Stromal cell of bone marrow (primary cell): Measurements from ENCODE around the gene TMEM25.
"Not testable (repeated sequence)": the region's sequence is repeated elsewhere in the genome, so short reads cannot be mapped to it uniquely, and the experiment has no call there.

Experiments used
- DNase-seq: peaks from one replicate; pipeline ENCODE4 v3.0.0-alpha.2; 2012; ENCODE audit warnings: low read depth

The TMEM25 gene

DNA sequence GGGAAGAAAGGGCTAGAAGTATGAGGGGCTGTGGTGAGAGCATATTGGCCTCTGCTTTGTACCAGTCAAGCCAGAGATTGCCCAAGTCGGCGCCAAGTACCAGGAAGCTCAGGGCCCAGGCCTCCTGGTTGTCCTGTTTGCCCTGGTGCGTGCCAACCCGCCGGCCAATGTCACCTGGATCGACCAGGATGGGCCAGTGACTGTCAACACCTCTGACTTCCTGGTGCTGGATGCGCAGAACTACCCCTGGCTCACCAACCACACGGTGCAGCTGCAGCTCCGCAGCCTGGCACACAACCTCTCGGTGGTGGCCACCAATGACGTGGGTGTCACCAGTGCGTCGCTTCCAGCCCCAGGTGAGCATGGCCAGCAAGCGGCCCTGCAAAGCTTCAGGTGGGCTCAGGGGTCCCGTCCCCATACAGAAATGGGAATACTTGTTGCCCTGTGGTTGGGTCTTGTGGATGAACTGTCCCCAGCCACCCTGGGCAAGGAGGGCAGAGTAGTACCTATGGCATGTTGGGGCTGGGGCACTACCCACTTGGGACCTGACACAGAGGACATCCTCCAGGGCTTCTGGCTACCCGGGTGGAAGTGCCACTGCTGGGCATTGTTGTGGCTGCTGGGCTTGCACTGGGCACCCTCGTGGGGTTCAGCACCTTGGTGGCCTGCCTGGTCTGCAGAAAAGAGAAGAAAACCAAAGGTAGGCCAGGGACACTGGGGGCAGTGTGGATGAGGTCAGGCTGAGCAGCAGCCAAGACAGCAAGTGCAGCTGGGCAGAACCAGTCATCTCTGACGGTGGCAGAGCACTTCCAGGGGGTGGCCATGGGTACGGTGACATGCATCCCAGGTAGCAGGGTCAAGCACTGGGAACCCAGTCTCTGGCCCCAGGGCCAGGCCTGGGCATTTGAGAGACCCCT is 2.1 kb downstream of the TMEM25 start:
- no peak for DNase-seq

DNA sequence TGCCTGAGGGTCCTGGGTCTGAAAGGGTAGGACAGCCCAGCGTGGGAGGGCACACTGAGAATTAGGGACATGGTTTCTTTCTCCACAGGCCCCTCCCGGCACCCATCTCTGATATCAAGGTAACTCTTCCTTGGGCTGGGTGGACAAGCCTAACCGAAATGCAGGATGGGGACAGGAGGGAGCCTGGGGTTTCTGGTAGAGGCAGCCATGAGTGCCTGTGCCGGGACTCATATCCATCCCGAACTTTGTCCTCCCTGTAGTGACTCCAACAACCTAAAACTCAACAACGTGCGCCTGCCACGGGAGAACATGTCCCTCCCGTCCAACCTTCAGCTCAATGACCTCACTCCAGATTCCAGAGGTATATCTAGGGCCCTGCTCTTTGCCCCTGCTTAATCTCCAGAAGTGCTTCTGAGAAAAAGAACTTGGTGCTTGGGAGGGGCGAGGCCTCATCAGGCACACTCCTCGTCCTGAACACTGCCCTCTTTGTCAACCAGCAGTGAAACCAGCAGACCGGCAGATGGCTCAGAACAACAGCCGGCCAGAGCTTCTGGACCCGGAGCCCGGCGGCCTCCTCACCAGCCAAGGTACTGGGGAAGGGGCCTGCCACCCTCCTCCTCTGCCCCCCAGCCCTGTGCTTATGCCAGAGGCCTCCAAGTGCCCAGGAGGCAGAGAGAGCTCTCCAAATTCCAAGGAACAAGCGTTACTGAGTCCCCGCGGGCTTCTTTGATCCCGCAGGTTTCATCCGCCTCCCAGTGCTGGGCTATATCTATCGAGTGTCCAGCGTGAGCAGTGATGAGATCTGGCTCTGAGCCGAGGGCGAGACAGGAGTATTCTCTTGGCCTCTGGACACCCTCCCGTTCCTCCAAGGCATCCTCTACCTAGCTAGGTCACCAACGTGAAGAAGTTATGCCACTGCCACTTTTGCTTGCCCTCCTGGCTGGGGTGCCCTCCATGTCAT is 3.1 kb downstream of the TMEM25 start:
- DNase-seq: no peak

DNA sequence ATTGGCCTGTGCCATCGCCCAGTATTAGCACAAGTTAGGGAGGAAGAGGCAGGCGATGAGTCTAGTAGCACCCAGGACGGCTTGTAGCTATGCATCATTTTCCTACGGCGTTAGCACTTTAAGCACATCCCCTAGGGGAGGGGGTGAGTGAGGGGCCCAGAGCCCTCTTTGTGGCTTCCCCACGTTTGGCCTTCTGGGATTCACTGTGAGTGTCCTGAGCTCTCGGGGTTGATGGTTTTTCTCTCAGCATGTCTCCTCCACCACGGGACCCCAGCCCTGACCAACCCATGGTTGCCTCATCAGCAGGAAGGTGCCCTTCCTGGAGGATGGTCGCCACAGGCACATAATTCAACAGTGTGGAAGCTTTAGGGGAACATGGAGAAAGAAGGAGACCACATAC is 4.3 kb downstream of the TMEM25 start:
- no peak for DNase-seq

DNA sequence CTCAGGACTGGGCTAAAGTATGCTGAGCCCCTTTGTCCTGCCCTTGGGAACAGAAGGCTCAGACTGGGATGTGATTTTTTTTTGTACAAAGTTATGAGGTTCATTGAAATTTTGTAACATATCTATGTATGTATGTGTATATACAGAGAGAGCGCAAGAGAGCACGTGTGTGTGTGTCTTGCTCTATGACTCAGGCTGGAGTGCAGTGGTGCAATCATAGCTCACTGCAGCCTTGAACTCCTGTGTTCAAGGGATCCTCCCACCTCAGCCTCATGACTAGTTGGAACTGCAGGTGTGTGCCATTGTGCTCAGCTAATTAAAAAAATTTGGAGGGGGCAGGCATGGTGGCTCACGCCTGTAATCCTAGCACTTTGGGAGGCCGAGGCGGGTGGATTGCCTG is 5.7 kb downstream of the TMEM25 start:
- no peak for DNase-seq

- DNase-seq: no peak
Measured at GRCh38 chr11:118537409-118537980, 6.5 kb downstream of the TMEM25 start.

DNA sequence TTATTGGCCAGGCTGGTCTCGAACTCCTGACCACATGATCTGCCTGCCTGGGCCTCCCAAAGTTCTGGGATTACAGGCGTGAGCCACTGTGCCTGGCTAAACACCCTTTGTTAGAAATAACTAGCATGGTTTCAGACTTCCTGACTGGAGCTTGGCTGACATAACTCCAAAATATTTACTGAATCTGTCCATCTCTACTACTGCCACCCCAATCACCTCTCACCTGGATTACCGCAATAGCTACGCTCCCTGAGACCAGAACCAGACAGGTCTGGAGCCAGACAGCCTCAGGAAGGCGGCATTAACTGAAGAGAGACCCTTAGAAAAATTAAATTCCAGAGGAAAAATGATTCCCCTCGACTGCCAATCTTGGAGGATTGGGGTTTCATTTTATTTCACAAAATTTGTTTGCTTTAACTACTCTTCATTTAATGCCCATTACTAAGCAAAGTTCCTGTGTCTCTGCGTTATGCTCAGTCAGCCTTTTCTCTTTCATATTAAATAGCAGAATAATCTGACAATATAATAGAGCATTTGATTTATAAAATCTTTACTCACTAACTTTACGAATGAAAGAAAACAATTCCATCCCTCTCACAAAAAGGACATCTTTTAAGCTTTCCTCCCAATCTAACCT is 13.1 kb downstream of the TMEM25 start:
- DNase-seq: no peak

- DNase-seq: no peak
Measured at GRCh38 chr11:118544647-118545010, 13.6 kb downstream of the TMEM25 start.

- no peak for DNase-seq
Measured at GRCh38 chr11:118545533-118545932, 14.5 kb downstream of the TMEM25 start.

- no peak for DNase-seq
Measured at GRCh38 chr11:118547132-118547531, 16.1 kb downstream of the TMEM25 start.

- no peak for DNase-seq
Measured at GRCh38 chr11:118552341-118552740, 21.3 kb downstream of the TMEM25 start.

GRCh38 chr11:118560806-118561205 is 29.8 kb downstream of the TMEM25 start:
- no peak for DNase-seq

DNA sequence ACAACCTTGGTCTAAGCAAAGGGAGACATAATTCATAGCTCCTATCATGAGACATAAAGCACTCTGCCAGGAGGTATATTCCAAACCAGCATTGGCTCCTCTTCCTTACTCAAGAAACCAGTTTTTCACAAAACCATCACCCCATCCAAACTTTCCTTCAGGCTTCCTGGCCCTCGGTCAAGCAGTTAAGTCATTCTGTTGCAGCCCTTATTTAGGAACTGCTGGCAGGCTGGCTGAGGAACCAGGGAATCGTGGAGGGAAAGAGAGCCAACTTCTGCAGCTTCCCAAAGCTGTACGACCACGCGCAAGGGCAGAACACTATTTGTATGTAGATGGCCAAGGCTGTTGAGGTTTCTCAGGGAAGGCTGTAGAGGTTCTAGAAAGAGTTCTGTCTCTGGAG is 34.1 kb downstream of the TMEM25 start:
- peak; percentile 63 for DNase-seq

DNA sequence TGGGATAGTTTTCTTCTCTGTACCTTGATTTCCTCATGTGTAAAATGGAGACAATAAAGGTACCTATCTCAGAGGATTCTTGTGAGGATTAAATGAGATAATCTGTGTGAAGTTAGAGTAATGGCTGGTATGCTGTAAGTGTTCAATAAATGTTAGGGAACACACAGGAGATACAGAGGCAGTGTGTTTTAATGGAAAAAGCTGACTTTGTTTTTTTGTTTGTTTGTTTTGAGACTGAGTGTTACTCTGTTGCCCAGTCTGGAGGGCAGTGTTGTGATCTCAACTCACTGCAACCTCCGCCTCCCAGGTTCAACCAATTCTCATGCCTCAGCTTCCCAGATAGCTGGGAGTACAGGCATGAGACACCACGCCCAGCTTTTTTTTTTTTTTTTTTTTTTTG is 38.7 kb downstream of the TMEM25 start:
- DNase-seq: no peak

GRCh38 chr11:118570787-118571186 is 39.8 kb downstream of the TMEM25 start:
- DNase-seq: no peak

DNA sequence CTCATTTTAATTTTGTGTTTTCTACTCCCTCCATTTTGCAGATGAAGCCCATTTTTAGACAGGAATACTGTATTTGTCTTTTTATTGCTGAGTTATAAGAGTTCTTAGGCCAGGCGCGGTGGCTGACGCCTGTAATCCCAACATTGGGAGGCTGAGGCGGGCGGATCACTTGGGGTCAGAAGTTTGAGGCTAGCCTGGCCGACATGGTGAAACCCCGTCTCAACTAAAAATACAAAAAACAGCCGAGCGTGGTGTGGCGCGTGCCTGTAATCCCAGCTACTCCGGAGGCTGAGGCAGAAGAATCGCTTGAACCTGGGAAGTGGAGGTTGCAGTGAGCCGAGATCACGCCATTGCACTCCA is 40.7 kb downstream of the TMEM25 start:
- not testable (repeated sequence) for DNase-seq

DNA sequence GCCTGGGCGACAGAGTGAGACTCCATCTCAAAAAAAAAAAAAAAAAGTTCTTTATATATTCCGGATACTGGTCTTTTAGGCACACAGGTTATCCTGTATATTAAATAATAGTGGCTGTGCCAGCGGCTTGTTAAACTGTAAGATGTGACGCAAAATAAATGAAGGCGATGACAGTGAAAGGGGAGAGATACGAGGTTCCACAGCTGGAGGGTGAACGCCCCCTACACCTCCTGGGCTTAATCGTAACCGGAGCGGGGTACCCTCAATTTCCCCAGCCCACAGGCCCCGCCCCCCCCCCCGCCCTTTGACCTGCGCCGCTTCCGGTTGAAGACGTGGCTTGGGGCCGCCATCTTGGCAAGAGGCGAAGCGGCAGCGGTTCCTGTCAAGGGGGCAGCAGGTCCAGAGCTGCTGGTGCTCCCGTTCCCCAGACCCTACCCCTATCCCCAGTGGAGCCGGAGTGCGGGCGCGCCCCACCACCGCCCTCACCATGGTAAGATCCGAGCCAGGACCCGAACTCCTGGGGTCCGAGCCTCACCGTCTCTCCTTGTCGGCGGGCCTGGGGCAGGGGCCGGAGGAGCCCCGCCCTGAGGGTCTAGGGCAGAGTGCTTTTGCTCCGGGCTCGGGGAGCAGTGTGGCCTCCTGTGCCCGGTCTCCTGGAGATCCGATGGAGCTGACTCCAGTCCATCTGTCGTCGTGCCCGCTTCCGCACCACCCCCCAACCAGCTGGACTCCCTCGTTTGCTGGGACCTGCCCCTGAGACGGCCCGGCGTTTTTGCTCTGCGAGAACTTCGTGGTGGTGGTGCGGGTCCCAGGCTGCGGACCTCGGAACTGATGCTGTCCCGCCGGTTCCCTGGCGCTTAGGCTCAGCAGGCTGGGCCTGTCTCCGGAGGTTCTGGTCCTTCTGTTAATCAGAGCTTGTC is 41.3 kb downstream of the TMEM25 start, which contains the start of gene ARCN1:
Gene ARCN1 (plus strand): TSS at position 349 of the 920 bp plus-strand sequence. CDS start 139 bp downstream, at position 488.
- DNase-seq: no peak

DNA sequence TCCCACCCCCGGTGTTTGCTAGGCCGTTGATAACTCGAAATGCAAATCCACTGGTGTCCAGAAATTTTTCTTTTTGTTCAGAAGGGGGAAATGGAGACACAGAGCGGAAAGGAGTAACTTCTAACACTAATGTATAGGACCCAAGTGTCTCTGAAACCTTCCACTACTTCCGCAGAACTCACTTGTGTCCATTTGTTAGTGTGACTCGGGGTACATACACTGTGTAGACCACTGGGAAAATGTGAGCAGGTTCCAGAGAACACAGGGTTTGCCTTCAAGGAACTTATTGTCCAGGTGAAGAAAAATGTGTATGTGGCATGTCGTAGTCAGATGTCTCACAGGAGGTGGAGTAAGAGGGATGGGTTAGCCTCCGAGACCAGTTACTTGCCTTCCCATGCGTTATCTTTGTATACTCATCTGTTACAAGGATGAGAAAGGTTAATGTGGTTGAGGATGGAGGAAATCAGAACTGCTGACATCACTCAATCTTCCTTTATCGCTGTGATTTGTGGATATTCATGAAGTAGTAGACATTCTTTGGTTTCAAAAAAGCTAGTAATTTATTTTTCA is 42.1 kb downstream of the TMEM25 start:
- DNase-seq: no peak

DNA sequence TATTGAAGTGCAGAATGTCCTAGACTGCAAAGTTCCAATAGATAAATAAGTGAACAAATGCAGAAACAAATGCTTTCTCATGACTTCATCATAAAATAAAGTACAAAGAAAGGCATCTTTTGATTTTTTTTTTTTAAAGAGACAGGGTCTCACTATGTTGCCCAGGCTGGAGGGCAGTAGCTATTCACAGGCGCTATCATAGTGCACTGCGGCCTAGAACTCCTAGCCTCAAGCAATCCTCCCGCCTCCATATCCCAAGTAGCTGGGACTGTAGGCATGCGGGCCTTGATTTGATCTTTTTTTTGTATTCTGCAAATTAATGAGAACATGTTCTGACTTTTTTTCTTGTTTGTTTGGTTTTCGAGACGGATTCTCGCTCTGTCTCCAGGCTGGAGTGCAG is 43.6 kb downstream of the TMEM25 start:
- no peak for DNase-seq

GRCh38 chr11:118577995-118578394 is 47.0 kb downstream of the TMEM25 start:
- not testable (repeated sequence) for DNase-seq

- no peak for DNase-seq
Measured at GRCh38 chr11:118581057-118581456, 50.1 kb downstream of the TMEM25 start.
